T-helper 9 cell (primary cell): ENCODE results near the gene QSOX2.

Experiments used
- DNase-seq: peaks from one replicate; pipeline ENCODE4 v3.0.0-alpha.2; 2020

Gene QSOX2

GRCh38 chr9:136264441-136265405 is 19.1 kb upstream of the QSOX2 start:
- no peak for DNase-seq

DNA sequence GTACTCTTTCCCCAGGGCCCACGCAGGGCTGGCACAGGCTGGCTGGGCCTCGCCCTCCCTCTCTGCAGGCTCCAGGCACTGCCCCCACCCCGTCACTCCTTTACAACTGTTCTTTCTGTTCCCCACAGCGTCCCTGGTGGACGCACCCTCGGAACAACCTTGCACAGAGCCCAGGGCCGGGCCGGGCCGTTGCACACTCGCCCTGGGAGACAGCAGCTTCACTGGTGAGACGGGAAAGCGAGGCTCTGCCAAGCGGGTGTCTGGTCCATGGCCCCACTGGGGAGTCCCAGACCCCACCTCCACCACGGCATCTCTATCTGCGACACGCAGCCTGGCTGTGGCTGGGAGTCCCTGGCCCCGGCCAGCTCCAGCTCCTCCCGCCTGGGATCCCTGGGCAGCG is 18.4 kb upstream of the QSOX2 start:
- DNase-seq = no peak

DNA sequence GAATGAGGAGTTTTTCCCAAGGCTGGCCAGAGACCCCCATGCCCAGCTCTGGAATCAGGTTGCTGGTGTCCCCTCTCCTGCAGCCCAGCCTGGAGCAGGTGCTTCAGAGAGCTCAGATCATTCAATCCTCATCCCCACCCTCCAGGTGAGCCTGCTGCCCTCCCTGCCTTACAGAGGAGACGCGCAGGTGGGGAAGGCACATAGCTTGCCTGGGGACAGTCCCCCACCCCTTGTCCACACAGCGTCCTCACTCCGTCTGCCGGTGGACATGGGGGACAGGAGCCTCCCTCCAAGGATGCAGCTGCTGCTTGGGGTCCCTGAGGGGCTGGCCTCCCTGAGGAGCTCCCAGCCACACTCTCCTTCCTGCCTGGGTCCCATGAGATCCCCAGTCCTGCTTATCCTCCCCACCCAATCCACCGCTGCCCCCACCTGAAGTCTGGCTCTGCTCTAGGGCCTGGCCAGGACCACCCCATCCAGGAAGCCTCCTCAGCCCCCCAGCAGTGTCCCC is 17.1 kb upstream of the QSOX2 start:
- DNase-seq = no peak

DNA sequence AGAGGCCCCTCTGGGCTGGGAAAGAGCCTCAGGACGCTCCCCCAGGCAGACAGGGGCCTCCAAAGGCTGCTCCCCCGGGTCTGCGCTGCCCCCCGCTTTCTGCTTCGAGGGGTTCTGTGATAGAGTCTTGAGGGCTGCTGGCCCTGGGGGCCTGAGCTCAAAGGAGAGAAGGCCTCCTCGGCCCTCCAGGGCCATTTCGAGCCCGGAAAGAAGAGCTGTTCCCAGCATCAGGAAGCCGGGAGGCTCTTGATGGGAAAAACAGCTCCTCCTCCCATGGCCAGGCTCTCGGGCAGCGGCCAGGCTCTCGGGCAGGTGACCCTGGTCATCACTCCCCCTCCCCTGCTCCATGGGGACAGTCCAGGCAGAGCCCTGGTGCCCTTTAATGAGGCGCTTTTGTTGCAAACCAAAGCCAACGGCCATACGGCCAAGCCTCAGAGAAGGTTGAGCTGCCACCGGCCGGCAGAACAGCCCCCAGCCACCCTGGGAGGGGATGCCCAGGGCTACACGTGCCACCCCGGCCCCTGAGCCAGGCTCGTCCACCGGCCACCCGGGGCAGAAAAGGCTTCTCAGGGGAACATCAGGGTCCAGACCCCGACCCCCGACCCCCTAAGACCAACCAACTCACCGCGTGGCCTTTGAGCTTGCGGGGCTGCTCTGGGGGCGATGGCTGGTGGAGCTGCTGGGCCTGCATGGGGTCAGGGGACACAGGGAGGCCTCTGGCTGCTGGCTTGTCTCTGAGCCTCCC is 16.2 kb upstream of the QSOX2 start:
- DNase-seq = no peak

DNA sequence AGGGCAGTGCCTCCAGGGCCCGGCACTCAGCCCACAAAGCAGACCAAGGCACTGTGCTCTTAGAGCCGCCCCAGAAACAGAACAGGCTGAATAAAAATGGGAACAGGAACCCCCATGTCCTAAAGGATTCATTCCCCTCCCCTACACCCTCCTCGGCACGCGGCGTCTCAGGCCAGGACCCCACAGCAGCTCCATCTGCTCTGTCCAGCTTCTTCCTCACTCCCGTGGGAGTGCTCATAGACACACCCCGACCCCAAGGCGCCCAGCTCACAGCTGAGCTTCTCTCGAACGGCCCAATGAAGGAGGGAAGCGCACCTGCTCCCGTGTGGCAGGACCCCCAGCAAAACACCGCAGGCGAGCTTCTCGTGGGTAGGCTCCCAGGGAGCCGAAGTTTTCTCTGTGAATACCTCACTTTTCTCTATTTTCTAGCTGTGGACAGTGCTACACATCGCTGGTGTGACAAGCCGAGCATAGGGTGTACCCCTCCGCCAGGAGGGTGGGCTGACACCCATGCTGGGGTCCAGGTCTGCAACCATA is 15.4 kb upstream of the QSOX2 start:
- DNase-seq = no peak

DNA sequence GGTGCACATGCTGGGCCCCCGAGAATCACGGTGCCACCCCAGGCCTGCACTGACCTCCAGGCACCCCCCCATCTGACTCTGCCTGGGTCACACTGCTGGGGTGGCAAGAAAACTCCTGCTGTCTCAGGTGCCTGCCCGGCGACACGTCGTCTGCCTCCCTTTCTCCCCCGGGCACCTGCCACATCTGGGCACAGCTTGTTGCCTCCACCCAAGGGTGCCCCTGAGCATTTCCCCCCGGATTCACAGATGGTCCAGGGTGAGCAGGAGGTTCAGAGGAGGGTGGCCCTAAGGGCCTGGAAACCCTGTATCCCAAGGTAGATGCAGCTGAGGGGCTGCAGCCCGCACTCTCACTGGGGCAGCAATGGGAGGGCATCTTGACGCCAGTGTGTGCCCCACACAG is 14.9 kb upstream of the QSOX2 start:
- DNase-seq = no peak

GRCh38 chr9:136259836-136260235 is 14.2 kb upstream of the QSOX2 start:
- DNase-seq = no peak

GRCh38 chr9:136259517-136259813 is 13.9 kb upstream of the QSOX2 start:
- DNase-seq = no peak

DNA sequence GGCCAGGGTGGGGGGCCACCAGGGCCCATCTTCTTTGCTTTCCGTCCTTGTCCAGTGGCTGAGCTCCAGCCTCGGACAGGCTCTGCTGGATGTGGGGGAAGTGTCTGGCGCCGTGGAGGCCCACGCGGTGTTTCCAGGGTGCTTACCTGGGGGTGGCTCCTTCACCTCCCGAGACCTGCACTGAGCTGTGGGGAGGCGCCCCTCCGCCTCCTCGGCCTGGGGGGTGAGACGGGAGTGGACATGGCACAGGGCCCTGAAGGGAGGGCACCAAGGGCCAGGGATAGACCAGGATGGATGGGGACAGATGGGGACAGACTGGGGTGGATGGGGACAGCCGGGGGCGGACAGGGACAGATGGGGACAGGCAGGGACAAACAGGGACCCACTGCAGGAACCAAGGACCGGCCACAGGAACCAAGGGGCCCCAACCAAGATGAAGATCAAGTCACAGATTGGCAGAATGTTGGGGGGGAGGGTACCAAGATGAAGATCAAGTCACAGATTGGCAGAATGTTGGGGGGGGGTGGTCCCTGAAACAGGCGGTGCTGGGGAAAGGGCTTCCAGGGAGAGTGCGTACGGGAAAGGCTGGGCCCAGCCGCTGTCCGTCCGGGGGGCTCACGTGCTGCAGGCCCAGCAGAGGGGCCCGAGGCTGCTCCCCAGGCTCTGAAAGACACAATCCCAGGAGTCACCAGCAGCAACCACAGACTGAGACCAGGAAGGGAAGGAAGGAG is 13.3 kb upstream of the QSOX2 start:
- no peak for DNase-seq

DNA sequence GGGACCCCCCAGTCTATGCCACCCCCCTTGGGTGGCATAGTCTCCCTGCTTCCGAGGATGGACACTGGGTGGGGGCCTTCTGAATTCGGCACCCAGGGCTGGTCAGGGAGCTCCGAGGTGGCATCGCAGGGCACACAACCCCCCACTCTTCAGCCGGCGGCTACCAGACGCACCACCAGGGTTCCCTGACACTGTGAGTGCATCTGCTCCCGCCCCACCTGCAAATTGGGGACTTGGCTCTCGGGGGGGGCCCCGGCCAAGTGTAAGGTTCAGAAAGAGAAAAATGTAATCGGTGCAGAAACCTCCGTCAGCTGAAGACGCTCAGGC is 12.7 kb upstream of the QSOX2 start:
- DNase-seq = no peak

GRCh38 chr9:136257381-136258298 is 12.0 kb upstream of the QSOX2 start:
- DNase-seq = no peak

GRCh38 chr9:136255896-136256890 is 10.6 kb upstream of the QSOX2 start:
- no peak for DNase-seq

GRCh38 chr9:136255166-136255538 is 9.5 kb upstream of the QSOX2 start:
- DNase-seq = no peak

- no peak for DNase-seq
These were observed 9.0 kb upstream of the QSOX2 start for GRCh38 chr9:136254381-136255165.

GRCh38 chr9:136253246-136254130 is 7.9 kb upstream of the QSOX2 start:
- no peak for DNase-seq

DNA sequence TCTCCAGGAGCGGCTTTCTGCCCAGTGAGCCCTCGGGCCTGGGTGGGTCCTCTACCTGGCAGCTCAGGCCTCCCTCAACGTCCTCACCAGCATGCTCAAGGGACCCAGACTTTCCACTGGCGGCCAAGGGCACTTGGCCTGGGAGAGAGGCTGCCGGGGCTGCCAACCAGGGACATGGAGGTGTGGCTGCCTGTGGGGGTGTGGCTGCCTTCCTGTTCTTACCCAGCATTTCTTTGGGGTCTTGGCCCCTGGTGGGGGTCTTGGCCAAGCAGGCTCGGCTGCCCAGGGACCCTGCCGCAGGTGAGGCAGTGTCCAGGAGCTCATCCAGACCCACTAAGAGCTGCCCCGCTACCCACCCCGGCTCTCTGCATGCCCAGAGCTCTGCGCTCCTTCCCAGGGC is 7.2 kb upstream of the QSOX2 start:
- DNase-seq = no peak

DNA sequence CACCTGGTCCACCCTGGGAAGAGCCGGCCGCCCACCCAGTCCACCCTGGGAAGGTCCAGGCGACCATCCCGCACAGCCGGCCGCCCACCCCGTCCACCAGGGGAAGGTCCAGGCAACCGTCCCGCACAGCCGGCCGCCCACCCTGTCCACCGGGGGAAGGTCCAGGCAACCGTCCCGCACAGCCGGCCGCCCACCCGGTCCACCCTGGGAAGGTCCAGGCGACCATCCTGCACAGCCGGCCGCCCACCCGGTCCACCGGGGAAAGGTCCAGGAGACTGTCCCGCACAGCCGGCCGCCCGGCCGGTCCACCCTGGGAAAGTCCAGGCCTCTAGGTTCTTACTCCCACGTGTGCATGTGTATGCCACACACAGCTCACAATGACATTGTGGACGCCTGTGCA is 6.7 kb upstream of the QSOX2 start:
- DNase-seq = no peak

DNA sequence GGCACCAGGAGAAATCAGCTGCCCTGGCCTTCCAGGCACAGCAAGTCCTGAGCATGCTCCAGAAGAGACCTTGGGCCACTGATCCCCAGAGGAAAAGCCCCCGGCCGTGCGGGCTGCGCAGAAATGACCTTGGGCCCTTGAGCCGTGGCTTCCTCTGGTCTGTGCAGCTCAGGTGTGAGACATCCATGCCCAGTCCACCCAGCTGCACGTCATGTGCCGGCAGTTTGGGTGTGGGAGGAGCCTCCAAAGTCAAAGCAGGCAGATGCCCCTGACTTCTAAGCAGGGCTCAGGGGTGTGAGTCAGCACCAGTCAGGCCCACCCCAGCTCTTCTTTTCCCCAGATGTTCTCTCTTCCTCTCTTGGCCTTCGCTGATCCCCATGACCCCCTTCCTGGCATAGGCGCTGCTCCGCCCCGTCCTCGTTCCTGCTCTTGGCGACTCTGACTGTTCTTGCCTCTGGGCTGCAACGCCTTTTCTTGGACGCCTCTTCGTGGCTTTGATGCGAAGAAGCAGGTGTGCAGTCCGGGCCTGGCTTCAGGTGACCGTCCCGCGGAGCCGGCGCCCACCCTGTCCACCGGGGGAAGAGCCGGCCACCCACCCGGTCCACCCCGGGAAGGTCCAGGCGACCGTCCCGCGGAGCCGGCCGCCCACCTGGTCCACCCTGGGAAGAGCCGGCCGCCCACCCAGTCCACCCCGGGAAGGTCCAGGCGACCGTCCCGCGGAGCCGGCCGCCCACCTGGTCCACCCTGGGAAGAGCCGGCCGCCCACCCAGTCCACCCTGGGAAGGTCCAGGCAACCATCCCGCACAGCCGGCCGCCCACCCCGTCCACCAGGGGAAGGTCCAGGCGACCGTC is 5.9 kb upstream of the QSOX2 start:
- no peak for DNase-seq
